ENCODE results near the gene HOXC6. TPM values are rescaled to one million over a fixed set of nuclear protein-coding genes. Genes with fewer than 3 reads are reported as not detected.

The HOXC6 gene
- total RNA-seq, 1 donor = 7.2 TPM

DNA sequence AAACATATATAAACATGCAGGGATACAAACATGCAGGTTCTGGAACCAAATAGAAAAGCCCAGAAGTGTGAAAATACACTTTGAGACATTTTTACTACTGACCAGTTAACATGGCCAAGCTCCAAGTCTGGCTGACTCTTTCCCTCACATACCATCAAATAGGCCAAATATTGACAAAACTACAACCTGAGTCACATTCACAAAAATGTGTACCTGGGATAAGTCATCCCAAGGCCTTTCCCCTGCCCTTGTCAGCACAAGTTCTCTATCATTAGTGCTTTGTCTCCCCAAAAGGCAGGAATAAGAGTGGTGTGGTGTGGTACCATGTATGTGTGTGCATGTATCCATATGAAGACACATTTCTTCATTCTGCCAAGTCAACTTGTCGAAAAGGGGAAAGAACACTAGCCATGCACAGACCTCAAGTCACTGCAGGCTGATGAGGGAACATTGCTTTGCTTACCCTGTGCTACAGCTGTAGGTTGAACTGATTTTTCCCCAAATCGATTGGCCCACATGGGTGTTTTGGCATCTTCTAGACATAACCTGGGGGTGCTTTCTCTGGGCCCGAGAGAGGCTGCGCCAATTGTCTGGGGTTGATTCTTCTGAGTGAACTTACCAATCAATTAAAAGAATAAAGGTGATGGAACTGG, 40.3 kb downstream of the HOXC6 start:
- TF ChIP-seq CTCF (IDR thresholded peaks at IDR 0.05; ENCODE audit: extremely low read depth, low read depth, low read length) = no peak
- H3K36me3 ChIP-seq (ENCODE audit: insufficient read depth, low read length) = no peaks in the 10 kb centered on the region
- H2AFZ ChIP-seq (ENCODE audit: low read length) = no peak overlapping the region
- H3K27me3 ChIP-seq (ENCODE audit: insufficient read depth, low read length) = no peaks in the 10 kb centered on the region
- DNase-seq (ENCODE audit: insufficient read length, low spot score, missing footprints) = peak; percentile 50
- no peak overlapping the region for H3K4me3 ChIP-seq (ENCODE audit: insufficient read depth, low read length)
- H3K4me2 ChIP-seq (ENCODE audit: insufficient read depth, low read length) = peak overlapping the region; percentile 60
- H3K9me3 ChIP-seq (ENCODE audit: low read depth, low read length) = no peaks in the 10 kb centered on the region
- H4K20me1 ChIP-seq (ENCODE audit: insufficient read depth, low read length) = no peaks in the 10 kb centered on the region
- H3K27ac ChIP-seq (ENCODE audit: low read depth, low read length) = peak overlapping the region; percentile 5
- H3K4me1 ChIP-seq (ENCODE audit: insufficient read depth, low read length) = peaks cover 19% of the 10 kb centered on the region
- H3K79me2 ChIP-seq (ENCODE audit: insufficient read depth, low read length) = no peaks in the 10 kb centered on the region

DNA sequence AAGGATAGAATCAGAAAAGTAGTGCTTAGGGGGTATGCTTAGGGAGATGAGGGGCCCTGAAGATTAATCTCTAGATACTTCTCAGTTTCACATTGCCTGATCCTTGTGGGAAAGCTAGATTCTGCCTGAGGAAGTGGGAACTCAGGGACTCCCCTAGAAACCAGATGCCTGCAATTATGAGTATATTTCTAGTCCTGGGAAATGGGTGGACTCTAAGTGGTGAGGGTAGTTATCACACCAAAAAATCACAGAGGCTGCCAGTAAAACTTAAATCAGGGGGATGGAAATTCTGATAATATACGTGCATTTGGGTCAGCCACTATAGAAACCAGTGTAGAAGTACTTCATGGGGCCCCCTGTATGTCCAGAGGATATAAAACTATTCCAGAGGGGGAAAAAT, 43.7 kb downstream of the HOXC6 start:
- H3K36me3 ChIP-seq (ENCODE audit: insufficient read depth, low read length) = no peaks in the 10 kb centered on the region
- no peaks in the 10 kb centered on the region for H3K9me3 ChIP-seq (ENCODE audit: low read depth, low read length)
- H3K4me3 ChIP-seq (ENCODE audit: insufficient read depth, low read length) = no peak overlapping the region
- H3K4me2 ChIP-seq (ENCODE audit: insufficient read depth, low read length) = peak overlapping the region; percentile 45
- H2AFZ ChIP-seq (ENCODE audit: low read length) = no peak overlapping the region
- no peak for DNase-seq (ENCODE audit: insufficient read length, low spot score, missing footprints)
- TF ChIP-seq CTCF (IDR thresholded peaks at IDR 0.05; ENCODE audit: extremely low read depth, low read depth, low read length) = no peak
- peak overlapping the region; percentile 39 for H3K27ac ChIP-seq (ENCODE audit: low read depth, low read length)
- H3K4me1 ChIP-seq (ENCODE audit: insufficient read depth, low read length) = peaks cover 19% of the 10 kb centered on the region
- no peaks in the 10 kb centered on the region for H4K20me1 ChIP-seq (ENCODE audit: insufficient read depth, low read length)
- H3K27me3 ChIP-seq (ENCODE audit: insufficient read depth, low read length) = no peaks in the 10 kb centered on the region
- H3K79me2 ChIP-seq (ENCODE audit: insufficient read depth, low read length) = no peaks in the 10 kb centered on the region

GRCh38 chr12:54074308-54074707, 46.1 kb downstream of the HOXC6 start:
- Histone ChIP-seq H4K20me1 (ENCODE audit: insufficient read depth, low read length) (no peaks in the 10 kb centered on the region), H3K36me3 (ENCODE audit: insufficient read depth, low read length) (no peaks in the 10 kb centered on the region), H3K9me3 (ENCODE audit: low read depth, low read length) (no peaks in the 10 kb centered on the region), H3K27me3 (ENCODE audit: insufficient read depth, low read length) (no peaks in the 10 kb centered on the region), H3K27ac (ENCODE audit: low read depth, low read length) (no peak overlapping the region), H3K79me2 (ENCODE audit: insufficient read depth, low read length) (no peaks in the 10 kb centered on the region), H3K4me2 (ENCODE audit: insufficient read depth, low read length) (no peak overlapping the region), H3K4me3 (ENCODE audit: insufficient read depth, low read length) (no peak overlapping the region), H3K4me1 (ENCODE audit: insufficient read depth, low read length) (peaks cover 8% of the 10 kb centered on the region), H2AFZ (ENCODE audit: low read length) (no peak overlapping the region)
- TF ChIP-seq CTCF (IDR thresholded peaks at IDR 0.05; ENCODE audit: extremely low read depth, low read depth, low read length) = no peak
- no peak for DNase-seq (ENCODE audit: insufficient read length, low spot score, missing footprints)

GRCh38 chr12:54075409-54075808, 47.2 kb downstream of the HOXC6 start:
- Histone ChIP-seq H3K36me3 (ENCODE audit: insufficient read depth, low read length) (no peaks in the 10 kb centered on the region), H3K9me3 (ENCODE audit: low read depth, low read length) (no peaks in the 10 kb centered on the region), H3K27me3 (ENCODE audit: insufficient read depth, low read length) (no peaks in the 10 kb centered on the region), H2AFZ (ENCODE audit: low read length) (no peak overlapping the region), H3K79me2 (ENCODE audit: insufficient read depth, low read length) (no peaks in the 10 kb centered on the region), H4K20me1 (ENCODE audit: insufficient read depth, low read length) (no peaks in the 10 kb centered on the region), H3K4me1 (ENCODE audit: insufficient read depth, low read length) (peaks cover 8% of the 10 kb centered on the region), H3K27ac (ENCODE audit: low read depth, low read length) (no peak overlapping the region), H3K4me2 (ENCODE audit: insufficient read depth, low read length) (no peak overlapping the region), H3K4me3 (ENCODE audit: insufficient read depth, low read length) (no peak overlapping the region)
- DNase-seq (ENCODE audit: insufficient read length, low spot score, missing footprints) = no peak
- TF ChIP-seq CTCF (IDR thresholded peaks at IDR 0.05; ENCODE audit: extremely low read depth, low read depth, low read length) = no peak
